Stimulated activated CD4-positive, alpha-beta T cell treated with anti-CD3 and anti-CD28 coated beads, Interleukin-1b, Interleukin-23, amount 100 ng/mL, for 48 hours (primary cell): ENCODE data around the gene SH3RF3.
A peak's percentile ranks its signal among the peaks of the same experiment; 100 is the strongest.
"Not testable (repeated sequence)": the region's sequence is repeated elsewhere in the genome, so short reads cannot be mapped to it uniquely, and the experiment has no call there.

Source experiments
- DNase-seq: peaks from one replicate; pipeline ENCODE4 v3.0.0-alpha.2; 2020

Gene SH3RF3

DNA sequence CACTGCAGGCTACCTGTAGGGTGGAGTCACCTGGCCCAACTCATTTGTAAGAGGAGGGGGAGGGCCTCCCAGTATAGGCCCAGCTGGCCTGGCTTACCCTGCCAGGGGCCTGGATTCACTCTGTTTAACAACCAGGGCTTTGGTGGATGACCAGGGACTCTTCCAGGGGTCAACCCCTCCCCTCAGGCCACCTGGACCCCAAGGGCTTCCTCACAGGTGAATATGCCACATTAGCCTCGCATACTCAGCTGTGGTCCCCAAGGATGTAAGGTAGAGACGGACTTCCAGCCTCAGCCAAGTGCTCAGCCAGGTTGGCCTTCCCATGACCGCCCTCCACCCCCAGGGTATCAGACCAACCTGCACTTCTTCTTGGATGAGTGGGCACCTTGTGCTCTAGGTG lies 8.8 kb upstream of the SH3RF3 start:
- no peak for DNase-seq

DNA sequence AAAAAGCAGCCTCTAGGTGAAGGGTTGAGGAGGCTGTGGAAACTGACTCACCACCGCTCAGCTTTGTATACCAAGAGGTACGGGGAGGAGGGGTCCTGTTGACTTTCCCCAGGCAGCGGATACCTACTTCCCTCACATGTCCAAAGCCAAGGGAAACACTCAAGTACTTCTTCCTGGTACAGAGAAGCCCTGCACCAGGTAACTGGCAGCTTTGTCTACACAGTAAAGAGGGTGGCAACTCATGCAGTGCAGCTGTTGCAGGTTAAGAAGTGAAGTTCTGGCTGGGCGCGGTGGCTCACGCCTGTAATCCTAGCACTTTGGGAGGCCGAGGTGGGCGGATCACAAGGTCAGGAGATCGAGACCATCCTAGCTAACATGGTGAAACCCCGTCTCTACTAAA lies 8.3 kb upstream of the SH3RF3 start:
- not testable (repeated sequence) for DNase-seq

DNA sequence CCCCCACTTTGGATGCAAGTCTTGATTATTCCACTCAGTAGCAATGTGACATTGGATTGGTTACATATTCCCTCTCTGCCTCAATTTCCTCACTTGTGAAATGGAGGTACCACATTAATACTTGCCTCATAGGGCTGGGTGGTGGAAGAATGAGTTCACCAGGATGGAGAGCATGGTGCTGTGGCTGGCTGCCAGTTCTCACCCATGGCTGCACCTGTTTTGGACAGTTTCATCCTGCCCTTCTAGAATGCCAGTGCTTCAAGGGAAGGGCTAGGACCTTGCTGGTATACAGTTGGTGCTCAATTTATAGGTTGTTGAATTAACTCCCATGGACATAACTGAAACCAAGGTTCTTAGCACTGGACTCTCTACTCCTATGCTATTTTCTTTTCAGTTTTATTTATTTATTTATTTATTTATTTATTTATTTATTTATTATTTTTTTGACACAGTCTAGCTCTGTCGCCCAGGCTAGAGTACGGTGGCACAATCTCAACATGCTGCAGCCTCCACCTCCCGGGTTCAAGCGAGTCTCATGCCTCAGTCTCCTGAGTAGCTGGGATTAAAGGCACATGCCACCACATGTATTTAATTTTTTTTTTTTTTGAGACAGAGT lies 5.3 kb upstream of the SH3RF3 start:
- no peak for DNase-seq

DNA sequence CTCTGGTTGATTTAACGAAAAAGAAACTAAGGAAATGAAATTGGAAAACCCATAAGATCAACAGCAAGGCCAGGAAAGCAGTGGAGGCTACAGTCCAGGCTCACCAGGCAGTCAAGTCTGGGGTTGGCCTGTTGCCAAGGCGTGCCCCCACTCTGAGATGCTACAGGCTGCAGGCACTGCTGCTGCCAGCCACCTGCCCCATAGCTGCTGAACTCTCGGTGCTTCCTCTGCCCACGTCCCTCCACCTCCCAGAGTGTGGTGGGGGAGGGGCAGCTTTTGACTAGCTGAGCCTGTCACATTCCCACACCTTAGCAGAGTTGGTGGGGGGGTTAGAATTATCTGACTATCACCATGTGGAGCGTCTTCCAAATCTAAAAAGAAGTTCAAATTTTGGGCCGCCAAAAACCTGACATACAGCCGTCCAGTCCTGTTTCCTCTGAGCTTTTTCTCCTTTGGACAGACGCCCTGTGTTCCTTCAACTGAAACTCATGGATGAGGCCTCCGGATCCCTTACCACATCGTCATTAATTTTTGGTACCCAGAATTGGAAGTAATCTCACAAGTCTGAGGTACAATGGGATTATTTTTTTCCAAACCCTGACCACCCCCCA lies 3.9 kb upstream of the SH3RF3 start:
- DNase-seq = no peak

DNA sequence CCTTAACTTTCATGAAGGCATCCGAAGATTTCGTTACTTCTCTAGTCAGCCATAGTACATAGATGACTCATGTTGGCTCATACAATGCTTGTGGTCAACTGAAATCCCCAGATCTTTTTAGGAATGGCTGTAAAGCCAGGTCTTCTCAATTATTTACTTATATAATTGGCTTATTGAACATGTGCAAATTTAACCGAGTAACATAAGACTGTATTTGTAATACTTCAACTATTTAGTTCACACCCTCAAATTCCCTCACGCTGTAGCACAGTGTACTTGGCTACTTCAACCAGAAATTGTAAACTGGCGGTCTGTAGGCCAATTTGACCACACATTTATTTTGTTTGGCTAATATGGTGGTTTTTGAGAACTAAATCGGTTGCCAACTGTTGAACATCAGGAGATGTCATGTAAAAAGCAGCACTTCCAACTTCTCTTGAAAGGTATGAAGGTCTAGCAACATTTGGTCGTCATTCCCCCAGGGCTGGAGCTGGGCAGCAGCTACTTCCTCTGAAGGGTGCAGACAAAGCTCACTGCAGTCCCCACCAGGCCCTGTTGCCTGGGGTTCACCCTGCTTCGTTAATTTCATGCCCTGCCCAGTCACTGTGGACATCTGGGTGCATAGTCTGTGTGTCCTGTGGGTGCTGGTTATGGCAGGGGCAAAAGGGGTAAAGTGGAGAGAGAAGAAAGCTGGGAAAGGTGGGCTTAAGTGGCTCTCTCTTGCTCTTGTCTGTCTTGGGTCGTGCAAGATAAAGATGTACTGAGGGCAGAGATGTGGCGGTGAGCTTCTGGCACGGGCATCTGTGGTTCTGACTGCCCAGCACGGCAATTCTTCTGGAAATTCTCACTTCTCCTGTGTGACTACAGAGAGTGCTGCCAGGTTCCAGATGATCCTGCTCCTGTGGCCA lies 3.2 kb upstream of the SH3RF3 start:
- no peak for DNase-seq

DNA sequence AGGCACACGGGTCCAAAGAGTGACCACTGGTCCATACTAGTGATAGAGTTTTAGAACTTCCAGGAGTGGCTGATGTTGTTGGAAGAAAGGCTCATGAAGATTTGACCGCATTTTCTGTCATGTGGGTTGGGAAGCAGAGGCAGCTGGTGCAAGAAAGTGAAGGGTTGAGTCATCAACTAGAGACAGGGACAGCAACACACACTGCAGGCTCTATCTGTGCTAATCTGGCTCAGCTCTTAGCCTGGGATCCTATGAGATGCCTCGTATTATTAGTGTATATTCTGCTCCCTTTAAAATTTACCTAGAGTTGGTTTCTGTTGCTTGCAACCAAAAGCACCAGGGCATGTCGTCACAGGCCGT lies 2.5 kb upstream of the SH3RF3 start:
- DNase-seq = no peak

DNA sequence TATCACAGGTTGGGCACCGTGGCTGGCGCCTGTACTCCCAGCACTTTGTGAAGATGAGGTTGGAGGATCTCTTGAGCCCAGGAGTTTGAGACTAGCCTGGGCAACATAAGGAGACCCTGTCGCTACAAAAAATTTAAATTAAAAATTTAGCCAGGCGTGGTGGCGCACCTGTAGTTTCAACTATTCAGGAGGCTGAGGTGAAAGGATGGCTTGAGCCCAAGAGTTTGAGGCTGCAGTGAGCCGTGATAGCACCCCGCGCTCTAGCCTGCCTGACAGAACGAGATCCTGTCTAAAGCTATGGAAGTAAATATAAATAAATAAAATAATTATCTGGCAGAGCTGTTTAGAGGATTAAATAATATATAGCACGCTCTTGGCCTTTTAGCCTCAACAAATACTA lies 1.4 kb upstream of the SH3RF3 start:
- DNase-seq = no peak

DNA sequence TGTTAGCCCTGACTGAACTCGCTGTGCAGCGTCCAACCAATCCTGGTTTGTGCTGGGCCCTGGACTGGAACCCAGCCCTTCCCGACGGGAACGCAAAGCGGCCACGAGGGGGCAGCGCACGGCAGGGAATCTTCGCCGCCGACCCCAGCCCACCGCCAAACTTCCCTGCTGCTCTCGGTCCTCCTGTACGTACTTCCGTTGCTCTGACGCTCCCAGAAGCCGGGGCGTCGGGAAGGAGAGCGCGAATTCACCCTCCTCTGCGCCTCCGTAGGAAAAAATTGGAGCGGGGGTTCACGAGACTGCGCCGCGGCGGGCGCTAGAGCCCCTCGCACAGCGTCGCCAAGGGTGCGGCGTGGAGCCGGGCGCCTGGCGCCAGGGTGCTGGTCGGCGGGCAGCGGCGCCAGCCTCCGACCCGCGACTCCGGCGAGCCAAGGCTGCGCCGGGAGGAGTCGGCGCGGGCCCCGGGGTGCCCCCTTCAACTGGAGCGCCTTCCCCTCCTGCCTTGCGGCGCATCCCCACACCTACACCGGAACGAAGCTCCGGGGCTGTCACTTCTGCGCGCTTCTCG lies 873 bp upstream of the SH3RF3 start:
- peak; percentile 66 for DNase-seq

DNA sequence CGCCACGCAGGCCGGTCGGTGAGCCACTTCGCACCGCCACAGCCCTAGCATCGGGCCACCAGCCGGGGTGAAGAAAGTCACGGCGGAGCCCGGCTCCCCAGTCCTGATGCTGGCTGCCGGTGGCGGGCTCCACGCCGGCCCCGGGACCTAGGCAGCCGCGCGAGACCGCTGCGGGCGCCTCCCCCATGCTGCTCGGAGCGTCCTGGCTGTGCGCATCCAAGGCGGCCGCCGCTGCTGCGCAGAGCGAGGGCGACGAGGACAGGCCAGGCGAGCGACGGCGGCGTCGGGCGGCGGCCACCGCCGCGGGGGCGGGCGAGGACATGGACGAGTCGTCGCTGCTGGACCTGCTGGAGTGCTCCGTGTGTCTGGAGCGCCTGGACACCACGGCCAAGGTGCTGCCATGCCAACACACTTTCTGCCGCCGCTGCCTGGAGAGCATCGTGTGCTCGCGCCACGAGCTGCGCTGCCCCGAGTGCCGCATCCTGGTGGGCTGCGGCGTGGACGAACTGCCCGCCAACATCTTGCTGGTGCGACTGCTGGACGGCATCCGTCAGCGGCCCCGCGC lies 433 bp downstream of the SH3RF3 start:
- DNase-seq = peak; percentile 23

DNA sequence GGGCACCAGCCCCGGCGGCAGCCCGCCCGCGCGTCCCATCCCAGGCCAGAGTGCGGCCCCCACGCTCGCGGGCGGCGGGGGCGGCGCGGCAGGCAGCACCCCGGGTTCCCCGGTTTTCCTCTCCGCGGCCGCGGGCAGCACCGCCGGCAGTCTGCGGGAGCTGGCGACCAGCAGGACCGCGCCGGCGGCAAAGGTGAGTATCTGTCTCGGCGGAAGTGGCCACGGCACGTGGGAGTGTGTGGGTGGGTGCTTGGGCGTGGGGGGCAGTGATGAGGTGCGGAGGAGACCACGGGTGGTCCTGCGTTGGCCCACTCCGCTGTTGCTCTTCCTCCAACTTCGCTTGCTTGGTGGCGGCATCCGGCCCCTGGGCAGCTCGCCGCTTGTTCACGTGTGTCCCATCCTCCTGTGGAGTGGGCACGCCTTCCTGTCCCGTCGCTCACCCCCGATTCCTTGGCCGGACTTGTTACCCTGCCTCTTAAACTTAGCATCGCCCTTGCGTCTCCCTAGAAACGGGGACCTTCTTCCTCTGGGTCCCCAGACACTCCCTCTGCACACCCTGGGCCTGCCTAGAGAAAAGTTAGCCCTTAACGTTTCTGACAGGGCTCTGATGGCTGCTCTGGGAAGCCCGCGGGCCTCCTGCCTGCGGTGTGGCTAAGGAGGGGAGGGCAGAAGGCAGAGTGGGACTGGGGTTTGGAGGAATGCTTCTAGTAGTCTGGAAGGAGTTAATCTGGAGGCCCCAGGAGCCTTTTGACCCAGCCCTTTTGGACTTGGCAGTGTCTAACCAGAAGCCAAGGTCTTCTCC lies 1.1 kb downstream of the SH3RF3 start:
- DNase-seq = no peak

DNA sequence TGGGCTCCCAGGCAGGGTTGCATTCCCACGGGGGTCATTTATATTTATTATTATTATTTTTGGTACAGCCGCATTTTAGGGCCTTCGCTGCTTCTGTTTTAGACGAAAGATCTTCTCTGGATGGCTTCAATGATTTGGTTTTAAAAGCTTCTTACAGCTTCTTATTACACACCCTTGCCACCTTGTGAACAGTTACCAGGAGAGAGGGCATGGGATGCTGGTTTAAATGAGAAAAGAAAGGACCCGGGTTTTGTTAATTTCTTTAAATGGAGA lies 1.7 kb downstream of the SH3RF3 start:
- no peak for DNase-seq

DNA sequence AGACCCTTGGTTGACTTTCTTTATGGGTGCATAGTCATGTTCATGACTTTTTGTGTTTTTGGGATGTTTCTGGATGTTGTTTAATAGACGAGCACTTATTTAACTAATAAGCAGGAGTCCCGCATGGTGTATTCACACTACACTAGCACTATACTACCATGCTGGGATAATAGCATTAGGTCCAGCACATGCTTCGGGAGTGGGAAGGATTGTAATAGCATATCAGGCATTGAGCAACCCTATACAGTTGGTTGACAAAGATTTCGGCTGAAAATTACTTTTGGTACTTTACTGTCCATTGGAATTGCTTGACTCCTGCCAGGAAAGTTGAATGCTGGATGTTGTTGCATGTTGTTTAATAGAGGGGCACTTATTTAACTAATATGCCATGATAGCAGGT lies 2.8 kb downstream of the SH3RF3 start:
- DNase-seq = no peak

DNA sequence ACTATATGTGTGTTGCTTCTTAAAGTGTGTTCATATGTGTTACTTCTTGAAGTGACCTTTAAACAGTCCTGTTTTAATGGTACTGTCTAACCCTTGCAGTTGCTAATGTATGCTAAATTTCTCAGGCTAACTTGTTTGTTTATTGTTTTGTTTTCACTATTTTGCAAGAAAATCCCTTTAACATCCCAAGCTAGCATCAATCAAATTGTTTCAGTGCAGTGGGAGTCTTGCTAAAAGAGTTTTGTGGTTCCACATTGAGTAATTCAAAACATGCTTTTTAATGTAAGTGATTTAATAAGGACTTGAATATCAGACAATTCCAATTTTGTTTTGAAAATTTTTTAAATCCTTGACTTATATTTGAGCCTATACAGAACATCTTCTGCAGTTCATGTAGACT lies 3.6 kb downstream of the SH3RF3 start:
- no peak for DNase-seq

DNA sequence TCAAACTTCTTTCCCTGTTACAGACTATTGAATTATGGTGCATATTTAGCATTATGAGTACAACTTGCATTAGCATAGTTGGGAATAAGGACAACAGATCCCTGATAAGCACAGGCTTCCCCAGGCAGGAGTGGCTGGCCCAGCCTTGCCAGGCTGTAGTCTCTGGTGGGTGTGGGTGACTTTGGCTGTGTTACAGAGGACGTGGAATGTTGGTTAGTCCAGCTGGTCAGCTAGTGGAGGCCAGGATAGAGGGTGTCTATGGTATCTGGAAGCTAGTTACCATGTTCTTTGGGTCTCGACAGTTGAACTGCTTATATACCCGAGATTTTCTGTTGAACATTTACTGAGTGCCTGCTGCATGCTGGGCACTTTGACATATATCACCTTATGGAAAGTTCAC lies 4.7 kb downstream of the SH3RF3 start:
- DNase-seq = no peak

DNA sequence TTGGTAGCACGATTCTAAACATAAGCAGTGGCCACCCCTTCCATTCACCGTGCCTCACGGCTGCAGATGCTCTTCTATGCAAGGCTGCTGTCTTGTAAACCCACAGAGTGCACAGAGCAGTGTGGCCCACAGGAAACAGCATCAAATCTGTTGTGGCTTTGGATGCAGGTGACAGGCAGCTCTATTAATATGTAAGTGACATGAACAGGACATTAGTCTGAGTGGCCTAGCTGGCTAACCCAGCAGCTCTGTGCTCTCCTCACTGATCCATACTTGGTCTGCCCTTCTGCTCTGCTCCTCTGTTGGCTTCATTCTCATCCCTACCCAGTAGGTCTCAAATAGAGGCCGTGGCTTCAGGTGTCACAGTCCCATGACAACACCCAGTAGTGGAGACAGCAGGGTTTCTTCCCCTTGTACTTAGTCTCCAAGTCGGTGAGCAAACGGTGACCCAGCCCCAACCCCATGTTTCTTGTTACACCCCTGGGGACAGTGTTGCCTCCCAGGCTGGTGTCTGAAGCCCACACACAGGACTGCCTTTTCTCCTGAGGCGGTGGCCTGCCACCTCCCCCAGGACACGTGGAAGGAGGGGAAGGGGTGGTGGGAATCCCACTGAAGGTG lies 5.8 kb downstream of the SH3RF3 start:
- no peak for DNase-seq

DNA sequence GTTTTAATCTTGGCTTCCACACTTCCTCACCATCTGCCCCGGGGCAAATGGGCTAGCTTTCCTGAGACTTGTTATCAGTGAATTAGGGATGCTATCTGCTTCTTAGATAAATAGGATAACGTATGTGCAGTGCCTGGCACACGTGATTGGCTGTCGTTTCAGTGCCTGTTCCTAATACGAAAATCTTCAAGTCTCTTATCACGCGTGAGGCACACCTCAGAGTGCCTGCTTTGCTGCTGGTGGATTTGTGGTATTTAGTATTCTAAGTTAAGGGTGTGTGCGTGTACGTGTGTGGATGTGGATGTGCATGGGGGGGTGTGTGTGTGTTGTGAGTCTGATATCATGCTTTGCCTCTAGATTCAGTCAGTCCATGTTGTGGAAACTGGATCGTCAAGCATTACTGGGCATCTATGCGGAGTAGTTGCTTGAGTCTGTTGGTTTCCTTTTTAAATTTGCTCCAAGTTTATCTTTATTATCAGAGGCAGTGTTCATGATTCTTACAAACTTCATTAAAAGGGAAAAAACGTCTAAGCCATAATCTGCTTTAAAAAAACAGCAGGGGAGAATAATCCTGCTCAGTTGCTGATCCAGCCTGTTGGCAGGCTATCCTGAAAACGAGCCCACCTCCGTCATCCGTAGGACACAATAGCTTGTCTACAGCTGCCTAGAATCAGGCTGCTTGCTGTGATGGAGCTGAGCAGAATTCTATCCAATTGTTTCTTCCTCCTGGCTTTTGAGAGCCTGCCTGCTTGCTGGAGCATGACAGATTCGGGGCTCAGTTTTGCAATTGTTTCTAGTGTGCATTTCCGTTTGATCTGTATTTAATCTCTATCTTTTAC lies 6.6 kb downstream of the SH3RF3 start:
- DNase-seq = no peak

DNA sequence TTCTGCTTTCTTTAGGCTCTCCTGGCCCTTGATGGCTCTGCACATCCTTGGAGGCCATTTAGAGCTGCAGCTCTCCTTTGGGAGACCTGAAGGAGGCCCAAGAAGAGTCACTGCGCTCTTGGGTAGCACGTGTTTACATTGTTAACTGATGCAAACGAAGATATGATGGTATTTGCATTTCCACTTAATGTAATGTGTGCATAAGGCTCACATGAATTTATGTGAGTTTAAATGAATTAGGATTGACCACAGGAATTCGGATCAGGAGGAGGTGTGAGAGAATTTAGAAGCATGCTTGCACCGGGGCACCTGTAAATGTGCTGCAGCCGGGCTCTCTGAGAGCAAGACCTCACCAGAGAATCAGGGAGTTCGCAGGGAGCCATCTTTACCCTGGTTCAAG lies 7.5 kb downstream of the SH3RF3 start:
- DNase-seq = no peak

DNA sequence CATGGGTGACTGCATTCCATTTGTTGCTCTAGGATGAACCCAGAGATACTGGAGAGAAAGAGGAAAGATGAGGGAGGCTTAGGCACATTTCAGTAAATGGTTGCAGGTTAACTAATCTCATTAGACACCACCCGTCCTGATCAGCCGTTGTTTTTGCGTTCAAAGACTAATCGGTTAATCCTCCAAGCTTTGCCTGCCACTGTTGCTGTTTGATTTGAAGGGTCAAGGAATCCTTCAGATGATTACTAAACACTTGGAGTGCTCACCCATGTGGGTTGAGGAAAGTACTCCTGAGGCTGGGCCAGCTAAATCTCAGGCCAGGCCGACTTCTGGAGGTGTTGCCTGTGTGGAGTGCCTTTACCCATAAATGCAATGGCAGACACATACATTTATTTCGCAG lies 8.6 kb downstream of the SH3RF3 start:
- DNase-seq = no peak

DNA sequence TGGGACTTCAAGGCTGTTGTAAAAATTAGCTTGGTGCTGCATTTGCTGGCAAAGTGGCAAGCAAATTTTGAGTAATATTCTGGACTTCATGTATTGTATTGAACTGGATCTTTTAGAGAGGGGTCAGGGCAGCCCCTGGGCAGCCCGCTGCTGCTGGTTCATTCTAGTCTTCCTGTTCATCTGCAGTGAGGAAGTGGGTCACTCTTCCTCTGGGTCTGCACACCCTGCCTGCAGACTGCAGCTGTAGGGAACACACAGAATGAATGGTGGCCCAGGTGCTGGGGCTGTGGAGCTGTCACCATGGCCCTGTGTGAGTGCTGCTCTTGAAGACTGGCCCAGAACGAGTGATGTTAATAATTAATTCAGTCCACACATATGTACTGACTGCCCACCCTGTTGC lies 9.4 kb downstream of the SH3RF3 start:
- no peak for DNase-seq

DNA sequence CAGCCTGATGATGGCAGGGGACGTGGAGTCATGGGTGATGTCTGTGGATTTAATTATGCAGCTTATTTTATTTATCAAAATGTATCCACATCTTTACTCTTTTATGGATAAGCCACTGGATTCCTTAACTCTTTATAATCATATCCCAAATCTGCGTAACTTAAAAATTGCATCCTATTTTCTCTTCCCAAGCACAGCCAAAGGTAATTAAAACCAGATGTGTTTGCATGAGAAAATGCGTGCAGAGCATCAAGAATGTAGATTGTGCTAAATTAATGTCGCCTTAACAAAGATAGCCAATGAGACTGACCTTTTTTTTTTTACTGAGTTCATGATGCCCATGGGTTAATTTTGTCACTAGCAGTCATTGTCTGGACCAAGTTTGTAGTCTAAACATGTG lies 10.0 kb downstream of the SH3RF3 start:
- DNase-seq = no peak

DNA sequence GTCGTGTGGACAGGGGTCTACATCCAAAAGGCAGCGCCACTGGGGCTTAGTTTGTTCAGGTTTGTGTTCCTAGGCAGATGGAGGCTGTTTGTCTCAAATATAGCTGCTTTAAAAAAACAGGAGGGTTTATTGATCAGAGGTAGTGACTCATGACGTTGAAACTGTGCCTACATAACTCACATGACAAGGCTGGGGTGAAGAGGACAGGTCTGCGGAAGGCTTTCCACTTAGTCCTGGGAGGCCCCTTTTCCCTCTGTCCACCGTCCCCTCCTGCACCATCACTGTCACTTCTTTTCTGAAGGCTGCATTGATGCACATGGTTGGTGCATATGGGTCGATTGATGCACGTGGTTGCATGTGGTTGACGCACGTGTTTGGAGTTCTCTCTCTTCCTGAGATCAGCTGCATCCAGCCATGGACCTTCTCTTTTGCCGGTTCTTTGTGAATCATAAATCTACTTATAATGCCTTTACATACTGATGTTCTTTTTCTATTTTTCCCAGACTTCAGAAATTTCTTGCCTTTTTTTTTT lies 10.9 kb downstream of the SH3RF3 start:
- no peak for DNase-seq
